T-helper 17 cell (primary cell): ENCODE data around the gene OVCH1. TPM values are rescaled to one million over a fixed set of nuclear protein-coding genes. Genes with fewer than 3 reads are reported as not detected.

Source experiments
- ATAC-seq: fragments of 150-1000 bp; cut with Tn5 transposase; 2 replicates; pipeline ENCODE4 v1.10.0; 2021; ENCODE audit warnings: mild to moderate bottlenecking, moderate library complexity
- DNase-seq, 3 donors: peaks; one replicate each; pipeline versions ENCODE4 v3.0.0 to v3.0.0-alpha.2; 2020 to 2021
- H3K9me3 ChIP-seq: one replicate; pipeline ENCODE4 v1.7.0; 2013; ENCODE audit warnings: low read length, mild to moderate bottlenecking; ENCODE audit not compliant: control insufficient read depth, poor library complexity, severe bottlenecking
- H3K27ac Mint-ChIP-seq: one replicate; pipeline ENCODE4 v1.8.0; 2022; ENCODE audit warnings: mild to moderate bottlenecking, moderate library complexity, mixed read lengths
- H3K27me3 Mint-ChIP-seq: one replicate; pipeline ENCODE4 v1.8.0; 2022; ENCODE audit warnings: mixed read lengths
- H3K36me3 Mint-ChIP-seq: one replicate; pipeline ENCODE4 v1.8.0; 2022; ENCODE audit warnings: low read depth, mixed read lengths
- H3K4me1 Mint-ChIP-seq: one replicate; pipeline ENCODE4 v1.8.0; 2022; ENCODE audit warnings: mild to moderate bottlenecking, mixed read lengths
- H3K4me3 Mint-ChIP-seq: one replicate; pipeline ENCODE4 v1.8.0; 2022; ENCODE audit warnings: mild to moderate bottlenecking, moderate library complexity, mixed read lengths
- total RNA-seq, 4 donors: library from RNA in 2 of 4; stranded (reverse) in 2 of 4; gene quantifications; one replicate each; pipeline ENCODE4 v1.2.3 and lab custom pipeline; 2022 to 2026

The OVCH1 gene
- total RNA-seq, 2 donors from 2014 or later = not detected

DNA sequence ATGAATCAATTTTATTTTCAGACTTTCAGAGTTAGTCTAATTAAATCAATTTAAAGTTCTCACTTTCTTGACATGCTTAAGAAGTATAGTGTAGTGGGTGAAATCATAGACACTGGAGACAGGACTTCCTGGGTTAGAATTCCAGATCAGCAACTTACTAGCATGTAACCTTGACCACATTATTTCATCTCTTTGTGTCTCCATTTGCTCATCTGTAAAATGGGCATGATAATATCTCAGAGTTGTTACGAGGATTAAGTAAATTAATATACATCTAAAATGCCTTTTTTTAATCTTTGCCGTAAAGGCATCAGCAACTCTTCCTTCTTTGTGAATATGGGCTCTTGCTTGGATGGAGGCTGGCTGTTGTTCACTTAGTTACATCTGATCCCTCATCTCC lies 115.2 kb downstream of the OVCH1 start:
- Mint-ChIP-seq H3K4me3 (peak overlapping the region; percentile 97), H3K27me3 (no peaks in the 10 kb centered on the region), H3K27ac (peak overlapping the region; percentile 98), H3K4me1 (peaks cover 30% of the 10 kb centered on the region), H3K36me3 (peaks cover 4% of the 10 kb centered on the region)
- ATAC-seq (no peak), DNase-seq (no peak)
- no peaks in the 10 kb centered on the region for H3K9me3 ChIP-seq

GRCh38 chr12:29380536-29381523 lies 116.7 kb downstream of the OVCH1 start, which contains the start of gene ERGIC2:
TSS of gene ERGIC2 (minus strand) at chr12:29381172. CDS start at chr12:29371633, 9,539 bp downstream.
- ATAC-seq = peak; percentile 90
- no peaks in the 10 kb centered on the region for H3K27me3 Mint-ChIP-seq
- no peaks in the 10 kb centered on the region for H3K9me3 ChIP-seq
- peaks cover 4% of the 10 kb centered on the region for H3K36me3 Mint-ChIP-seq
- H3K4me1 Mint-ChIP-seq = peaks cover 41% of the 10 kb centered on the region
- peak; percentile 70 to 82 (median 80) for DNase-seq
- H3K4me3 Mint-ChIP-seq = peak within 1 kb of the TSS; percentile 97
- H3K27ac Mint-ChIP-seq = peak within 1 kb of the TSS; percentile 98

Other genes starting within 250 kb of the OVCH1 start
- gene ERGIC2, start 116.5 kb downstream of the OVCH1 start, total RNA-seq = 10 to 100 TPM; 29.6 to 41.4 TPM